NT2/D1 (cell line): ENCODE measurements around the gene SRCIN1.

ENCODE experiments used
- SUZ12 ChIP-seq: IDR thresholded peaks from 2 replicates; pipeline ENCODE4 v1.6.1; 2011; ENCODE audit not compliant: insufficient read length, insufficient read depth; ENCODE audit errors: extremely low read depth
- ZNF274 ChIP-seq: IDR thresholded peaks from 2 replicates; pipeline ENCODE4 v1.6.1; 2011; ENCODE audit warnings: mild to moderate bottlenecking, low read depth, low read length

DNA sequence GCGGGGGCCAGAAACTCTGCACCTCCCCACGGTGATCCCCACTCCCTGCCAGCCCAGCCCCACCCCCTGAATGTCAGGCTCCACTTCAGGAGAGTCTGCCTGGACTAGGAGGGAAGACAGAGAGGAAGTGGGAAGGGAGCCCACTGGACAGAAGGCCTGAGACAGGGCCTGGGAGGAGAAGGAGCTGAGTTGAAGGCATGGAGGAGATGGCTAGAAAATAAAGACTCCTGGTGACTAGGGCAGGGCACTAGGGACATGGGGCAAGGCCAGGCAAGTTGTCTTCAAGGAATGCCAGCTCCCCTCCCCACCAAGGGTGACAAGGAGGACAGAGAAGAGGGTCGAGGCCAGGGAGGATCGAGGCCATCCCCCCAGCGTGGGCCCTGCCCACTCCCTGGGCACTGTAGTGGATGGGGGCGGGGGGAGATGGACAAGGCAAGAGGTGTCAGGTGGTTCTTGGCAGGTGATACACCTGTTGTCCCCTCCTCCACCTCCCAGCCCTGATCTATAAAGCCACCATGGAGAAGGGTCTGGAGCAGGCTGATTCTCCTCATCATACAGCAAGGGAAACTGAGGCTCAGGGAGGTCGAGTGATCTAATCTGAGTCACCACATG, 19.7 kb downstream of the SRCIN1 start:
- no peak for TF ChIP-seq ZNF274
- no peak for TF ChIP-seq SUZ12
